T-cell (primary cell): ENCODE data around the gene INO80D. TPM values are rescaled to one million over a fixed set of nuclear protein-coding genes. Genes with fewer than 3 reads are reported as not detected.

Source experiments
- ATAC-seq, 4 experiments: fragments of 200-7000 bp in 3 of 4; fragments of 150-1000 bp in 1 of 4; cut with Tn5 transposase; replicated peaks in 1 of 4; 1 replicate in 3 of 4; 2 replicates in 1 of 4; pipeline ENCODE4 v1.10.0; 2021; ENCODE audit warnings: moderate library complexity in 3 of 4, mild to moderate bottlenecking in 2 of 4, moderate number of reproducible peaks in 1 of 4
- CTCF ChIA-PET, 2 donors: fragments of 300-600 bp; sonication (Branson Sonifier 250); formaldehyde crosslinking; loops; one replicate each; lab custom pipeline; 2022; ENCODE audit warnings: antibody characterized with exemption in 2 of 2; lab: Charles Lee
- POLR2A ChIA-PET, 2 donors: fragments of 300-600 bp; sonication (Branson Sonifier 250); formaldehyde crosslinking; loops; one replicate each; lab custom pipeline; 2022; ENCODE audit warnings: antibody characterized with exemption in 2 of 2; lab: Charles Lee
- DNase-seq, 35 experiments: peaks; one replicate each; pipeline versions ENCODE4 v3.0.0 to v3.0.0-alpha.2; 2013 to 2023
- H3K27ac ChIP-seq: one replicate; pipeline ENCODE4 v1.5.1; 2013; ENCODE audit warnings: low read length
- H3K27me3 ChIP-seq, 2 experiments: replicated peaks in 1 of 2; 1 replicate in 1 of 2; 2 replicates in 1 of 2; pipeline versions ENCODE4 v1.6.1 to v1.7.0; 2013; ENCODE audit warnings: low read length in 1 of 2, mixed read lengths in 1 of 2; ENCODE audit not compliant: control insufficient read depth in 2 of 2, insufficient read depth in 2 of 2; ENCODE audit errors: extremely low read depth in 1 of 2
- H3K36me3 ChIP-seq, 2 donors: 1 replicate in 1 of 2; 2 replicates in 1 of 2; pipeline versions ENCODE4 v1.6.1 to v1.7.0; 2013; ENCODE audit warnings: low read length in 1 of 2; ENCODE audit not compliant: control insufficient read depth in 2 of 2, insufficient read depth in 1 of 2; ENCODE audit errors: extremely low read depth in 1 of 2
- H3K4me1 ChIP-seq, 2 experiments: 1 replicate in 1 of 2; 2 replicates in 1 of 2; pipeline versions ENCODE4 v1.6.1 to v1.7.0; 2013; ENCODE audit warnings: low read length in 2 of 2, mixed read lengths in 1 of 2; ENCODE audit not compliant: insufficient read depth in 2 of 2, control insufficient read depth in 1 of 2; ENCODE audit errors: extremely low read depth in 1 of 2
- H3K4me3 ChIP-seq, 2 donors: 1 replicate in 1 of 2; 2 replicates in 1 of 2; pipeline versions ENCODE4 v1.5.1 to v1.7.0; 2013; ENCODE audit warnings: mild to moderate bottlenecking in 2 of 2, low read length in 1 of 2, moderate library complexity in 1 of 2; ENCODE audit not compliant: control insufficient read depth in 1 of 2; ENCODE audit errors: extremely low read depth in 1 of 2
- H3K9me3 ChIP-seq: 2 replicates; pipeline ENCODE4 v1.7.0; 2013
- H3K27ac Mint-ChIP-seq, 2 donors: one replicate each; pipeline ENCODE4 v1.8.0; 2020 to 2021; ENCODE audit warnings: mild to moderate bottlenecking in 2 of 2, mixed read lengths in 2 of 2
- H3K27me3 Mint-ChIP-seq, 2 donors: one replicate each; pipeline ENCODE4 v1.8.0; 2021 to 2022; ENCODE audit warnings: mixed read lengths in 2 of 2
- H3K36me3 Mint-ChIP-seq: one replicate; pipeline ENCODE4 v1.8.0; 2021; ENCODE audit warnings: mixed read lengths
- H3K4me1 Mint-ChIP-seq, 3 donors: one replicate each; pipeline ENCODE4 v1.8.0; 2020 to 2022; ENCODE audit warnings: mixed read lengths in 3 of 3, mild to moderate bottlenecking in 1 of 3
- H3K4me3 Mint-ChIP-seq, 3 donors: one replicate each; pipeline ENCODE4 v1.8.0; 2020 to 2022; ENCODE audit warnings: mild to moderate bottlenecking in 3 of 3, mixed read lengths in 3 of 3, moderate library complexity in 3 of 3
- H3K9me3 Mint-ChIP-seq, 3 donors: one replicate each; pipeline ENCODE4 v1.8.0; 2020 to 2022; ENCODE audit warnings: mixed read lengths in 3 of 3
- WGBS: methylation state at CpG from one replicate; pipeline ENCODE4 v1.1.5; 2013; ENCODE audit warnings: missing lambda C conversion rate; ENCODE audit not compliant: insufficient coverage; 5-methylcytosine and 5-hydroxymethylcytosine counted together
- total RNA-seq, 35 experiments: library from RNA in 6 of 35; stranded (reverse) in 6 of 35; fragments of 120-200 nt in 1 of 35; gene quantifications; one replicate each; pipeline versions ENCODE4 v1.2.1 to v1.2.4 and lab custom pipeline; 2013 to 2026

INO80D gene
- total RNA-seq, 5 donors from 2014 or later (not counting 1 experiment from before 2014, with no cell fraction given), result 34.2 to 49.8 (median 41.9) TPM

DNA sequence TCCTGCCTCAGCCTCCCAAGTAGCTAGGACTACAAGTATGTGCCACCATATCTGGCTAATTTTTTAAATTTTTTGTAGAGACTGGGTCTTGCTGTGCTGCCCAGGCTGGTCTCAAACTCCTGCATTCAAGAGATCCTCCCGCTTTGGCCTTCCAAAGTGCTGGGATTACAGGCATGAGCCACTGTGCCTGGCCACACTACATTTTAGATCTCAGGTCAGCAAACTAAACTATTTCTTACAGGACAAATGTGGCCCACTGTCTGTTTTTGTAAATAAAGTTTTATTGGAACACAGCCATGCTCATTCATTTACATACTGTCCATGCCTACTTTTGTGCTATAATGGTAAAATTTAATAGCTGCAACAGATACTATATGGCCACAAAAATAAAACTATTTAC, 17.8 kb downstream of the INO80D start:
- H3K27ac ChIP-seq, result no peak overlapping the region
- ATAC-seq, result no peak
- no peaks in the 10 kb centered on the region for H3K27me3 ChIP-seq
- CTCF ChIA-PET, result interaction anchor here in 1 of 2 donors (0.7 kb wide), 1 partner anchor 70 kb away, joined by 3 read pairs; no protein-coding TSS in a partner anchor
- no peaks in the 10 kb centered on the region for H3K9me3 ChIP-seq
- H3K9me3 Mint-ChIP-seq, result no peaks in the 10 kb centered on the region
- POLR2A ChIA-PET, result interaction anchor here in 1 of 2 donors (0.7 kb wide), 1 partner anchor 92 kb away, joined by 4 read pairs; no protein-coding TSS in a partner anchor
- no peak for DNase-seq
- no peak overlapping the region for H3K4me3 ChIP-seq
- H3K27ac Mint-ChIP-seq, result peak overlapping the region in 1 of 2 donors; percentile 34
- no peaks in the 10 kb centered on the region for H3K27me3 Mint-ChIP-seq
- peaks cover 0 to 3% of the 10 kb centered on the region in 2 experiments for H3K4me1 ChIP-seq
- peaks cover 18% of the 10 kb centered on the region for H3K36me3 Mint-ChIP-seq
- H3K36me3 ChIP-seq, result peaks cover 0 to 9% of the 10 kb centered on the region in 2 donors
- no peak overlapping the region for H3K4me3 Mint-ChIP-seq
- peaks cover 49 to 58% (median 56%) of the 10 kb centered on the region in 3 donors for H3K4me1 Mint-ChIP-seq
- 67% methylated on average over 1 of the region's 1 CpG for WGBS

GRCh38 chr2:206064077-206064476, 21.9 kb downstream of the INO80D start:
- peaks cover 8 to 30% of the 10 kb centered on the region in 2 donors for H3K36me3 ChIP-seq
- no peak overlapping the region for H3K4me3 ChIP-seq
- no peaks in the 10 kb centered on the region for H3K9me3 ChIP-seq
- DNase-seq (no peak), ATAC-seq (no peak)
- H3K9me3 Mint-ChIP-seq, result no peaks in the 10 kb centered on the region
- H3K4me3 Mint-ChIP-seq, result no peak overlapping the region
- no peaks in the 10 kb centered on the region for H3K27me3 ChIP-seq
- H3K27me3 Mint-ChIP-seq, result no peaks in the 10 kb centered on the region
- POLR2A ChIA-PET, result no interaction called here
- peaks cover 42 to 48% (median 46%) of the 10 kb centered on the region in 3 donors for H3K4me1 Mint-ChIP-seq
- CTCF ChIA-PET, result no interaction called here
- H3K36me3 Mint-ChIP-seq, result peaks cover 34% of the 10 kb centered on the region
- WGBS, result no CpG with 5 or more reads among the region's 2 CpGs
- no peak overlapping the region for H3K27ac ChIP-seq
- peak overlapping the region in 1 of 2 donors; percentile 8 for H3K27ac Mint-ChIP-seq
- H3K4me1 ChIP-seq, result no peaks in the 10 kb centered on the region

- H3K27ac ChIP-seq, result no peak overlapping the region
- H3K4me1 ChIP-seq, result no peaks in the 10 kb centered on the region
- H3K27me3 Mint-ChIP-seq, result no peaks in the 10 kb centered on the region
- ATAC-seq (no peak), DNase-seq (no peak)
- POLR2A ChIA-PET, result no interaction called here
- no peaks in the 10 kb centered on the region for H3K9me3 Mint-ChIP-seq
- H3K4me3 ChIP-seq, result no peak overlapping the region
- H3K4me1 Mint-ChIP-seq, result peaks cover 42 to 48% (median 46%) of the 10 kb centered on the region in 3 donors
- H3K36me3 ChIP-seq, result peaks cover 8 to 30% of the 10 kb centered on the region in 2 donors
- H3K27me3 ChIP-seq, result no peaks in the 10 kb centered on the region
- no peak overlapping the region for H3K4me3 Mint-ChIP-seq
- H3K27ac Mint-ChIP-seq, result peak overlapping the region in 1 of 2 donors; percentile 24
- WGBS, result no CpG with 5 or more reads among the region's 1 CpG
- CTCF ChIA-PET, result no interaction called here
- H3K36me3 Mint-ChIP-seq, result peaks cover 34% of the 10 kb centered on the region
- H3K9me3 ChIP-seq, result no peaks in the 10 kb centered on the region
Observed at GRCh38 chr2:206063635-206064034, 22.3 kb downstream of the INO80D start.

DNA sequence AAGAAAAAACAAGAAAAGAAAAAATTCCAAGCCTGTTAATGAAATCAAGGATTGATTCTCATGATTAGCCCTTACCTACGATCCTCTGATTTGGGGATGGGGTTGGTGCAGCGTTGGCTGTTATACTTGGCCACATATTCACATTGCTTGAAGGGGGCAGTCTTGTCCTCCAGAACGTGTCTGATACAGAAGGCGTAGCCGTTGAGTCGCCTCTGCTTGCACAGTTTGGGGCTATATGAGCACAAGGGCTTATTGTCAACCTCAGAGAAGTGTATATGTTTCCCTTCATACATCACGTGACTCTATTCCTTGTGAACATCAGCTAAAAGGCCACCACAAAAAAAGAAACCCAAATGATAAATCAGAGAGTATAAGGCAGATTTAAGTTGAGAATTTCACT, 23.2 kb downstream of the INO80D start:
- Histone ChIP-seq H3K4me1 (no peaks in the 10 kb centered on the region), H3K36me3 (peaks cover 8 to 30% of the 10 kb centered on the region in 2 donors), H3K27ac (no peak overlapping the region), H3K9me3 (no peaks in the 10 kb centered on the region), H3K27me3 (no peaks in the 10 kb centered on the region), H3K4me3 (no peak overlapping the region)
- H3K36me3 Mint-ChIP-seq, result peaks cover 38% of the 10 kb centered on the region
- WGBS, result 86% methylated on average over 3 of the region's 7 CpGs
- DNase-seq (no peak), ATAC-seq (no peak)
- H3K4me1 Mint-ChIP-seq, result peaks cover 37 to 47% (median 41%) of the 10 kb centered on the region in 3 donors
- no peak overlapping the region for H3K4me3 Mint-ChIP-seq
- H3K27ac Mint-ChIP-seq, result no peak overlapping the region
- ChIA-PET CTCF (interaction anchor here in 1 of 2 donors (0.5 kb wide), 1 partner anchor 74 kb away, joined by 3 read pairs; no protein-coding TSS in a partner anchor), POLR2A (no interaction called here)
- H3K9me3 Mint-ChIP-seq, result no peaks in the 10 kb centered on the region
- H3K27me3 Mint-ChIP-seq, result no peaks in the 10 kb centered on the region

DNA sequence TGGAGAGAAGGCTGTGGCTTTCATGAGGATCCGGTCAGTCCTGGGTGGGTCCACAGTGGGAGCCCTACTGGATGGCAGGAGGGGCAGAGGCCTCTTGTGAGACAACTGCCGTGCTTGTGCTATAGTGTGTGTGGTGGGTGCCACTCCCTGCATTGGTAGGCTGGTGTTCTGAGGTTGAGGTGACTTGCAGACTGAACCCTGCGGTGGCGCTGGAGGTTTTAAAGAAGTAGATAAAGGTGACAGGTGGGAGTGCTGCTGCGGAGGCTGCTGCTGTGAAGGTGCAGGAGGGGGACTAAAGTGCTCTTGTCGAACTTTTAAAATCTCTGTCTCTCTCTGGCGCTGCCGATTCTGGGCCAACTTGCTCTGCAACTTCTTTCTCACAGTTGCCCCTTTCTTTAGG, 29.7 kb downstream of the INO80D start:
- Histone ChIP-seq H3K4me3 (no peak overlapping the region), H3K4me1 (no peaks in the 10 kb centered on the region), H3K9me3 (no peaks in the 10 kb centered on the region), H3K27me3 (no peaks in the 10 kb centered on the region), H3K27ac (no peak overlapping the region), H3K36me3 (peaks cover 8 to 43% of the 10 kb centered on the region in 2 donors)
- 97% methylated on average over 4 of the region's 8 CpGs for WGBS
- POLR2A ChIA-PET, result interaction anchor here in 1 of 2 donors (0.5 kb wide), 1 partner anchor 18 kb away, joined by 4 read pairs; no protein-coding TSS in a partner anchor
- ATAC-seq, result no peak
- Mint-ChIP-seq H3K4me3 (no peak overlapping the region), H3K4me1 (peaks cover 17 to 31% (median 18%) of the 10 kb centered on the region in 3 donors), H3K27ac (no peak overlapping the region), H3K9me3 (no peaks in the 10 kb centered on the region), H3K36me3 (peaks cover 42% of the 10 kb centered on the region), H3K27me3 (no peaks in the 10 kb centered on the region)
- no peak for DNase-seq
- CTCF ChIA-PET, result no interaction called here

DNA sequence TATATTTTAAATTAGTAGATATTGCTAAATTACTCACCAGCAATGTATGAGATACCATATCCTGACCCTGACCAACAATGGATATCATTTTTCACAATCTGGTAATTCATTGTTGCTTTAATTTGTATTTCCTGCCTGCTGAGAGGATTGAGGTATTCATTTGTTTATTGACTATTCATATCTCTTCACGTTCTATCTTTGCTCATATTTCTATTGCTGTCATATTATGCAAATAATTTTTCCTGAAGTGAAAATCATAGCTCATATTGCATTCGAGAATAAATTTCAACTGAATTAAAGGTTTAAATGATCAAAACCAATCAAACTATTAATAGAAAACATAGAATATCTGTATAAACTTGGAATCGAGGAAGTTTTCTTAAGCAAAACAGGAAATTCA, 31.0 kb downstream of the INO80D start:
- Mint-ChIP-seq H3K27me3 (no peaks in the 10 kb centered on the region), H3K4me3 (no peak overlapping the region), H3K27ac (peak overlapping the region; percentile 4 to 39), H3K4me1 (peaks cover 17 to 31% (median 20%) of the 10 kb centered on the region in 3 donors), H3K9me3 (no peaks in the 10 kb centered on the region), H3K36me3 (peaks cover 49% of the 10 kb centered on the region)
- Histone ChIP-seq H3K4me3 (no peak overlapping the region), H3K27me3 (no peaks in the 10 kb centered on the region), H3K4me1 (no peaks in the 10 kb centered on the region), H3K27ac (no peak overlapping the region), H3K36me3 (peaks cover 8 to 39% of the 10 kb centered on the region in 2 donors), H3K9me3 (no peaks in the 10 kb centered on the region)
- no CpG with 5 or more reads among the region's 3 CpGs for WGBS
- no peak for ATAC-seq
- DNase-seq, result no peak
- POLR2A ChIA-PET, result no interaction called here
- CTCF ChIA-PET, result no interaction called here
